WERI-Rb-1 (cell line): Measurements from ENCODE around the gene DBNL.

Experiments
- DNase-seq: peaks from one replicate; pipeline ENCODE4 v3.0.0-alpha.2; 2020
- H3K27ac ChIP-seq: fragments of 250-450 bp; sonication (Bioruptor Pico); 2 replicates; pipeline ENCODE4 v1.5.1; 2020; ENCODE audit warnings: mild to moderate bottlenecking, moderate library complexity
- H3K27me3 ChIP-seq: fragments of 250-450 bp; sonication (Bioruptor Pico); 2 replicates; pipeline ENCODE4 v1.5.1; 2021; ENCODE audit warnings: mild to moderate bottlenecking, low read depth, moderate library complexity; ENCODE audit not compliant: insufficient read depth, severe bottlenecking
- H3K36me3 ChIP-seq: fragments of 250-450 bp; sonication (Bioruptor Pico); 2 replicates; pipeline ENCODE4 v1.5.1; 2020; ENCODE audit warnings: mild to moderate bottlenecking, moderate library complexity
- H3K4me3 ChIP-seq: 2 replicates; pipeline ENCODE4 v1.5.1; 2011; ENCODE audit warnings: low read depth, mild to moderate bottlenecking, control low read depth, low read length
- H3K9me3 ChIP-seq: fragments of 250-450 bp; sonication (Bioruptor Pico); 2 replicates; pipeline ENCODE4 v1.5.1; 2021; ENCODE audit warnings: mild to moderate bottlenecking, moderate library complexity; ENCODE audit not compliant: severe bottlenecking
- CTCF ChIP-seq: IDR thresholded peaks from 2 replicates; pipeline ENCODE4 v1.5.1; 2011; ENCODE audit warnings: low read depth, mild to moderate bottlenecking, control low read depth, inconsistent platforms, low read length

The DBNL gene

GRCh38 chr7:44093102-44093641 is 48.7 kb downstream of the DBNL start:
- Histone ChIP-seq H3K27me3 (no peaks in the 10 kb centered on the region), H3K36me3 (no peaks in the 10 kb centered on the region), H3K4me3 (no peak overlapping the region), H3K9me3 (no peaks in the 10 kb centered on the region), H3K27ac (no peak overlapping the region)
- no peak for DNase-seq
- no peak for TF ChIP-seq CTCF

GRCh38 chr7:44094365-44094764 is 49.9 kb downstream of the DBNL start:
- DNase-seq = no peak
- Histone ChIP-seq H3K27ac (no peak overlapping the region), H3K9me3 (no peaks in the 10 kb centered on the region), H3K27me3 (no peaks in the 10 kb centered on the region), H3K4me3 (no peak overlapping the region), H3K36me3 (no peaks in the 10 kb centered on the region)
- TF ChIP-seq CTCF = no peak

GRCh38 chr7:44094883-44095592 is 50.5 kb downstream of the DBNL start:
- Histone ChIP-seq H3K36me3 (no peaks in the 10 kb centered on the region), H3K27ac (no peak overlapping the region), H3K4me3 (no peak overlapping the region), H3K27me3 (no peaks in the 10 kb centered on the region), H3K9me3 (no peaks in the 10 kb centered on the region)
- TF ChIP-seq CTCF = no peak
- no peak for DNase-seq

- Histone ChIP-seq H3K9me3 (no peaks in the 10 kb centered on the region), H3K27me3 (no peaks in the 10 kb centered on the region), H3K36me3 (no peaks in the 10 kb centered on the region), H3K27ac (no peak overlapping the region), H3K4me3 (no peak overlapping the region)
- TF ChIP-seq CTCF = no peak
- no peak for DNase-seq
These were observed 51.3 kb downstream of the DBNL start for GRCh38 chr7:44095781-44096180.

- Histone ChIP-seq H3K9me3 (no peaks in the 10 kb centered on the region), H3K4me3 (no peak overlapping the region), H3K27me3 (no peaks in the 10 kb centered on the region), H3K27ac (no peak overlapping the region), H3K36me3 (no peaks in the 10 kb centered on the region)
- no peak for DNase-seq
- no peak for TF ChIP-seq CTCF
These were observed 51.9 kb downstream of the DBNL start for GRCh38 chr7:44096326-44096881.
